Stomach smooth muscle (tissue), 2 donors: ENCODE results near the gene SND1.

Experiments
- H3K27ac ChIP-seq: one replicate; pipeline ENCODE4 v1.7.0; 2013; ENCODE audit warnings: mild to moderate bottlenecking, low read length, inconsistent platforms
- H3K27me3 ChIP-seq, 2 donors: one replicate each; pipeline ENCODE4 v1.7.0; 2013; ENCODE audit warnings: low read length in 2 of 2; ENCODE audit not compliant: insufficient read depth in 2 of 2, control insufficient read depth in 1 of 2
- H3K36me3 ChIP-seq, 2 donors: one replicate each; pipeline ENCODE4 v1.7.0; 2013; ENCODE audit warnings: low read length in 2 of 2; ENCODE audit not compliant: control insufficient read depth in 2 of 2, insufficient read depth in 2 of 2
- H3K4me1 ChIP-seq: one replicate; pipeline ENCODE4 v1.7.0; 2013; ENCODE audit warnings: low read length; ENCODE audit not compliant: control insufficient read depth, insufficient read depth
- H3K4me3 ChIP-seq, 2 donors: one replicate each; pipeline ENCODE4 v1.7.0; 2013; ENCODE audit warnings: low read length in 2 of 2
- H3K9ac ChIP-seq, 2 donors: one replicate each; pipeline ENCODE4 v1.7.0; 2013; ENCODE audit warnings: low read length in 2 of 2, mild to moderate bottlenecking in 1 of 2
- H3K9me3 ChIP-seq, 2 donors: one replicate each; pipeline ENCODE4 v1.7.0; 2013; ENCODE audit warnings: low read length in 2 of 2; ENCODE audit not compliant: control insufficient read depth in 2 of 2
- donor health status: healthy.
- donor health status: Pancreatic carcinoma.

SND1 gene

DNA sequence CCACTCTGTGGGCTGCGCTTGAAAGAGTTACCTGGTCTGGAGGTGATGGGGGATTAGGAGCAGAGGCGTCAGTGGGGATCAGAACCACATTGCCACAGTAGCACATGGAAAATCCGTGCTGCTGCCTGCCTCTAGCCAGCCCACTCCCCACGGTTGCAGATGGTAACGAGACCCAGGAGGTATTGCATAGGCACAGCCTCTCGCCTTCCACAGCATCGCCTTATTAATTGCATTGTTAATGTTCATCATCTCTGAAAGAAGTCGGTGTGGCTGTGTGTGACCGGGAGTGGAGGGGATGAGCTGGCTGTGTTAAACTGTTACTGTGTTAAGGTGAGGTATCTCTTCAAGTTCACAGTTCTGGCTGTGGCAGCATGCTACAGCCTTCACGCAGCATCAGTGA, 414.4 kb downstream of the SND1 start:
- H3K9me3 ChIP-seq: no peaks in the 10 kb centered on the region
- no peak overlapping the region for H3K9ac ChIP-seq
- peaks cover 0 to 4% of the 10 kb centered on the region in 2 donors for H3K36me3 ChIP-seq
- H3K27me3 ChIP-seq: no peaks in the 10 kb centered on the region
- H3K4me1 ChIP-seq: no peaks in the 10 kb centered on the region
- H3K4me3 ChIP-seq: no peak overlapping the region
- no peak overlapping the region for H3K27ac ChIP-seq

DNA sequence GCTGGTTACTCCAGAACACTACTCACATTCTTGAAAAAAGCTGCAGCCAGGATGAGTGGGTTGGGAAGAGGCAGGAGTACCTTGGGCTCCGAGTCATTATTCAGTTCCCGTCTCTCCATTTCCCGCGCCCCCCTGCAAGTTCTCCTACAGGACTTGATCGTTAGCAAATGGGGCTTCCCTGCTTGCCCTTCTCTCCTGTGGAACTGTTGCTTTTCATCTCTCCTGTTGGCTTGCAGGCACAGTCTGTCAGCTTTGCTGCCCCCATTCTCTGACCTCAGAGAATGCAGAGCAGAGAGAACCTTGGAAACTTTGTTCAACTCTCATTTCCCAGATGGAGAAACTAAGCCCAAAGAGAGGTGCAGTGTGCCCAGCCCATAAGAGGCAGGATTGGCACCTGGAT, 414.9 kb downstream of the SND1 start:
- no peak overlapping the region for H3K9ac ChIP-seq
- no peaks in the 10 kb centered on the region for H3K27me3 ChIP-seq
- peaks cover 0 to 4% of the 10 kb centered on the region in 2 donors for H3K36me3 ChIP-seq
- no peaks in the 10 kb centered on the region for H3K9me3 ChIP-seq
- H3K4me1 ChIP-seq: no peaks in the 10 kb centered on the region
- H3K4me3 ChIP-seq: no peak overlapping the region
- H3K27ac ChIP-seq: no peak overlapping the region

DNA sequence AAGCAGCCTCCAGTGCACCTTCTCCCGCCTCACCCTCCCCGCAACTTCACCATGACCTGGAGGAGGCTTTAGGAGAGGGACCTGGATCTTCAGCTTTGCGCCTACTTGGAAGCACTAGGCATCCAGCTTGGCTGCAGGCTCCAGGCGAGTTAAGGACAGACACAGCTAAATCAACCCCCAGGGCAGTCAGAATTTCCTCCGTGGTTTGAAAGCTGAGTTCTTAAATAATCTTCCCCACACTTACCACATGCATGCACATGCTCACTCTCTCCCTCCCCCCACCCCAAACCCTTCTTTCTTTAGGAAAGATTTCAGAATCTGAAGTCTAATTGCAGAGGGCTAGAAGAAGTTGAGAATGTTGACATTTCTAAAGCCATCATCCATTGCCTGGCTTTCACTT, 416.0 kb downstream of the SND1 start:
- Histone ChIP-seq H3K9ac (no peak overlapping the region), H3K27me3 (no peaks in the 10 kb centered on the region), H3K4me3 (no peak overlapping the region), H3K9me3 (no peaks in the 10 kb centered on the region), H3K36me3 (peaks cover 0 to 4% of the 10 kb centered on the region in 2 donors), H3K27ac (no peak overlapping the region), H3K4me1 (no peaks in the 10 kb centered on the region)

DNA sequence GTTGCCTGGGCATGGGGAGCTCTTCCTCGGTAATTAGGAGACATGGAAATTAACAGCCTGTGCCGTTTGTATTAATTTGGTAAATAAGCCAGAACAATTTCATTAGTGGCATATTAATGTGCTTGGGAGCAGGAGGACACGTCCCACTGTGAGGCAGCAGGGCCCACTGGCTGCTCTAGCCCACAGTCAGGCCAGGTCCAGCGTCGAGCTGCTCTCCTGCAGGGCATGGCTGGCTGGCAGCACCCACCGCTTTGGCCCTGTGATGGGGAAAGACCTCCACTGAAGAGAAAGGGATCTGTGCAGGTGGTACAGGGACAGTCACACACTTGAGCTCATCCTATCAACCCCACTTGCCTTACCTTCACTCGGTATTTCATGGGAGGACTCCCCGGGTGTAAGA, 416.8 kb downstream of the SND1 start:
- Histone ChIP-seq H3K27me3 (no peaks in the 10 kb centered on the region), H3K9ac (no peak overlapping the region), H3K27ac (no peak overlapping the region), H3K36me3 (peaks cover 0 to 4% of the 10 kb centered on the region in 2 donors), H3K4me3 (no peak overlapping the region), H3K9me3 (no peaks in the 10 kb centered on the region), H3K4me1 (no peaks in the 10 kb centered on the region)

DNA sequence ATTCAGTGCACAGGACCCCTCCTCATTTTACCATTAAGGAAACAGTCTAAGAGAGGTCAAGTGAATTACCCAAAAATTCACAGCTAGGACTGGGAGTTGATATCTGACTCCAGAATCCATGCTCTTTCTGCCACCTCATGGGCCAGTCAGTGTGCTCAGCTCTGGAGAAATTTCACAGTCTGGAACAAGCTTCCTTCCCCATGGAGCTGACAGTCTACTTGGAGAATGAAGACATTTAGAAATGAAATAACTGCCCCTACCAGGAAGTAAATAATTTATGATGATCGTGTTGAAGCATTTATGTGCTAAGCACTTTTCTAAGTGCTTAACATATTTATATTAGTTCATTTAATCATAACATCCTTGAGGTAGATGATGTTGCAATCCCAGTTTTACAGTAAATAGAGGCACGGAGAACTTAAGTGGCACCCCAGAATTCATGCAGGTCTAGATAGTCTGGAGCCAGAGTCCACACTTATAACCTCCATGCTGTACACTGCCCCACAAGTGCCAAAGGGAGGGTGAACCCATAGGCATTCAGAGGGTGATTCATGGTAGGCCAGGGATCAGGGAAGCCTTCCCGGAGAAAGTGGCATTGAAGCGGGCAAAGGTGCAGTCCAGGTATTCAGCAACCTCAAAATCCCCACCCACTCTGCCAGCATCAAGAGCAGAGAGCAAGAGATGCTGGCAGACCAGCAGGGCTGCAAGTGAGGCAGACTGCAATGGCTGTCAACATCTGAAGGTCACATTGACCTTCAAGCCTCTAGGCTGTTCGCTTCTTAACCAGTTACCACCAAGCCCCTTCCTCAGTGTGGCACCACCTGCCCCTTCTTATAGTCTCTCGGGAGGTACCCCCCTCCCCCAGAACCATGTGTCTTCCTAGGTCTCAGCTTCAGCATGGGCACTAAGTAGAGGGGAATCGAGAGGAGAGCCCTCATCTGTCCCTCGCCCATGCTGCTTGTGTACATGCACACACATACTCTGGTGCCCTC, 417.7 kb downstream of the SND1 start:
- Histone ChIP-seq H3K9me3 (no peaks in the 10 kb centered on the region), H3K9ac (no peak overlapping the region), H3K27ac (no peak overlapping the region), H3K4me1 (no peaks in the 10 kb centered on the region), H3K36me3 (peaks cover 0 to 4% of the 10 kb centered on the region in 2 donors), H3K27me3 (no peaks in the 10 kb centered on the region), H3K4me3 (no peak overlapping the region)

DNA sequence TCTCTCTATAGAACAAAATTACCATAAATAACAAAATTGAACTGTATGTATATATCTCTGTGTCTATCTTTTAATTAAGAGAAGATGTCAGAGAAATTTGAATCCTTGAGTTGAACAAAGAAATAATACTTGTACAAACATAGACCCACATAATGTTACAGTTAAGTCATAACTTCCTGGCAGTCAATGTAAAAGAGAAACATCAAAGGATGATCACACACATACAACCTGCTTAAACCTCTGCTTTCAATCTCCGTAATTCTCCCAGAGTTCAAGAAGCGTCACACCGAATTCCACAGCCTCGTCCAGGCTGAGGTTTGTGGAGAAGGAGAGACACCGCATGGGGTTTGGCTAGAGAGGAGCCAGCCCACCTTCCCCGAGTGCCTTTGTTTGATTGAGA, 419.4 kb downstream of the SND1 start:
- H3K36me3 ChIP-seq: peaks cover 0 to 4% of the 10 kb centered on the region in 2 donors
- no peaks in the 10 kb centered on the region for H3K27me3 ChIP-seq
- H3K4me1 ChIP-seq: no peaks in the 10 kb centered on the region
- H3K27ac ChIP-seq: no peak overlapping the region
- H3K9ac ChIP-seq: no peak overlapping the region
- H3K4me3 ChIP-seq: no peak overlapping the region
- H3K9me3 ChIP-seq: no peaks in the 10 kb centered on the region

DNA sequence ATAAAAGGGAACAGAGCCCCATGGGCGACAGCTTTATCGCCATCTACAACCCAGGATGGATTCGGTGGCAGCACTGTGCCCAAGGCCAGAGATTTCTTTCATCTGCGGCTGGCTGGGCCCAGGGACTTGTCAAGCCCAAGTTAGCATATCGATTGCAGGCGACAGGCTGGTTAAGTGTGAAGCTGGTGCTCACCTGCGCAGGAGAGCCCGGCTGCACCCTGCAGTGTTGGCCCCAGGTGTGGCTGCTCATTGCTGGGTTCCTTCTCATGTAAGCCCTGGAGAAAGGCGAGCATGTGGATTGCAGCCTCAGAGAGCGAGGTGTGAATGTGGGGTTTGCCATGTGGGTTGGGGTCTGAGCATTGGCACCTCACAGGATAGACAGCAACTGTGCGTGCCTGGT, 419.8 kb downstream of the SND1 start:
- Histone ChIP-seq H3K4me1 (peaks cover 3% of the 10 kb centered on the region), H3K4me3 (no peak overlapping the region), H3K9me3 (no peaks in the 10 kb centered on the region), H3K27ac (no peak overlapping the region), H3K36me3 (peaks cover 0 to 4% of the 10 kb centered on the region in 2 donors), H3K27me3 (no peaks in the 10 kb centered on the region), H3K9ac (no peak overlapping the region)

DNA sequence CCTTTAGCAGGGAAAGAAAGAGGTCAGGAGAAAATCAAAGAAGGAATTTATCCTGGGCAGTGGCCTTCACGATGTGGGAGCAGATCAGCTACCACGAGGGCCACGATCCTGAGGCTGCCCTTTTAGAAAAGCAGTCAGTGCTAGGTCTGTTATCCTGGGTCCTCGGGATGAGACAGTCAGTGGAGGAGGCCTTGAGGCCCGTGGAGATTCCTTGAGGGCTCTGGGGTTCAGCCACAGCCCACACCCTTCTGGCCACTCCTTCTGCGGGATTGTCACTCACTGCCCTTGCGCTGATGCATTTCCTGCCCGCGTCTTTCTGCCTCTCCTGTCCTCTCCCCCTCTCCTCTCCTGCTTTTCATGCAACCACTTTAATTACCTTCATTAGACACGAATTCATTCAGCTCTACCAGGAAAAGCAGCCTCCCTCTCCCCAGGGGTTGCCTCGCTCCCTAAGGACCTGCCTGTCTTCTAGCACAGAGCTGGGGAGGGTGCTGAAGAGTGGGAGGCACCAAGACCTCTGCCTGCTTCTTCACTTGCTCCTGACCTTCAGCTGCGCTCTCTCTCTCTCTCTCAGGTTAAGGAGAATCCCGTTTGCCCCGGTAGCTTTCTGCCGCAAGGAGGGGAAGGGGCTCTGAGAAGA, 421.8 kb downstream of the SND1 start:
- Histone ChIP-seq H3K27me3 (no peaks in the 10 kb centered on the region), H3K36me3 (peaks cover 0 to 4% of the 10 kb centered on the region in 2 donors), H3K4me3 (no peak overlapping the region)

DNA sequence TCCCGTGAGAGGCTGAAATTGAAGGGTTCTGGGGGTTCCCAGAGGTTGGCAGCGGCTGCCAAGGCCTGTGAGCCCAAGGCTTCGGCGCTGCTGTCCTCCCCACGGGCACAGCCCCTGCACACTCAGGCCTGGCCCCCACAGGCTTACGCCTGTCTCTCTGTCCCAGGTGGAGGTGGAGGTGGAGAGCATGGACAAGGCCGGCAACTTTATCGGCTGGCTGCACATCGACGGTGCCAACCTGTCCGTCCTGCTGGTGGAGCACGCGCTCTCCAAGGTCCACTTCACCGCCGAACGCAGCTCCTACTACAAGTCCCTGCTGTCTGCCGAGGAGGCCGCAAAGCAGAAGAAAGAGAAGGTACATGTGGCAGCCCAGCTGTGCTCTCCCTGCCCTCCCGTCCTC, 422.3 kb downstream of the SND1 start:
- peaks cover 4% of the 10 kb centered on the region for H3K4me1 ChIP-seq
- no peak overlapping the region for H3K9ac ChIP-seq
- no peak overlapping the region for H3K4me3 ChIP-seq
- peaks cover 0 to 4% of the 10 kb centered on the region in 2 donors for H3K36me3 ChIP-seq
- no peaks in the 10 kb centered on the region for H3K9me3 ChIP-seq
- no peaks in the 10 kb centered on the region for H3K27me3 ChIP-seq
- no peak overlapping the region for H3K27ac ChIP-seq

More for the DNA sequence above, 421.8 kb downstream of the SND1 start:
- H3K9me3 ChIP-seq: no peaks in the 10 kb centered on the region
- H3K27ac ChIP-seq: no peak overlapping the region
- peaks cover 4% of the 10 kb centered on the region for H3K4me1 ChIP-seq
- no peak overlapping the region for H3K9ac ChIP-seq

DNA sequence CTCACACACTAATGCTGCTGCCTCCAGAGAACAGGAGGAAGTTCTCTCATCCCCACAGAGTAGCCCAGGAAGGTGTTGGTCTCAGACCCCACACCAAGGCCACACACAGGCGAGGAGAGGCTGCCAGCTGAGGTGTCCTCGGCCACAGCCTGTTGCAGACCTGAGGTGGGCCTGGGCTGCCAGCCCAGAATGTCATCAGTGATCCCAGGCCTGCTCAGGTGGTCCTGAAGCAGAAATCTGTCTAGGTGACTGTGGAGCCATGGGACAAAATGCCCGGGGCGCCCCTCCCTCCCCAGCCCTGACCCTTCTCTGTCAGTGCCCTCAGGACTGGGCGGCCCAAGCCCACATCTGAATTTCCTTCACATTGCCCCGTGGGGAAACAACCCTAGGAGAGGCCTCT, 422.7 kb downstream of the SND1 start:
- peaks cover 4% of the 10 kb centered on the region for H3K4me1 ChIP-seq
- no peaks in the 10 kb centered on the region for H3K27me3 ChIP-seq
- H3K27ac ChIP-seq: no peak overlapping the region
- no peak overlapping the region for H3K4me3 ChIP-seq
- H3K36me3 ChIP-seq: peaks cover 0 to 4% of the 10 kb centered on the region in 2 donors
- no peaks in the 10 kb centered on the region for H3K9me3 ChIP-seq
- H3K9ac ChIP-seq: no peak overlapping the region
